ENCODE results near the gene CTIF.

DNA sequence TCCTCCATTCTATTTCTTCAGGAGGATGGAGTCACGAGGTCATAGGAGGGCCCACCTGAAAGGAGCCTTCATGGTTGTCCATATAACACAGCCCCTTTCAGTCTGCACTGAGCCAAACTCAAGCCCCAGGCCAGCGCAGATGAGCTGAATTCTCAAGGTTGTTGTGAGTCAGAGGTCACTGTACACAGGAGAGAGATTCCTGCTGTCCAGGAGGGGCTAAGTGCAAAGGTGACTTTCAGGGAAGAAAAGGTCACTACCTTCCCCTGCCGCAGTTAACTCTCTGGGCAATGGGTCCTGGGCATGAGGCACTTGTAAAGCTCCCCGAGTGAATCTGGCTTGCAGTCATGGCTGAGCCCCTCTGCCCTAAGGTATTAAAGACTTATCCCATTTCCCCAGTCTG, 150.7 kb downstream of the CTIF start:
- TF ChIP-seq, protein P1, sequence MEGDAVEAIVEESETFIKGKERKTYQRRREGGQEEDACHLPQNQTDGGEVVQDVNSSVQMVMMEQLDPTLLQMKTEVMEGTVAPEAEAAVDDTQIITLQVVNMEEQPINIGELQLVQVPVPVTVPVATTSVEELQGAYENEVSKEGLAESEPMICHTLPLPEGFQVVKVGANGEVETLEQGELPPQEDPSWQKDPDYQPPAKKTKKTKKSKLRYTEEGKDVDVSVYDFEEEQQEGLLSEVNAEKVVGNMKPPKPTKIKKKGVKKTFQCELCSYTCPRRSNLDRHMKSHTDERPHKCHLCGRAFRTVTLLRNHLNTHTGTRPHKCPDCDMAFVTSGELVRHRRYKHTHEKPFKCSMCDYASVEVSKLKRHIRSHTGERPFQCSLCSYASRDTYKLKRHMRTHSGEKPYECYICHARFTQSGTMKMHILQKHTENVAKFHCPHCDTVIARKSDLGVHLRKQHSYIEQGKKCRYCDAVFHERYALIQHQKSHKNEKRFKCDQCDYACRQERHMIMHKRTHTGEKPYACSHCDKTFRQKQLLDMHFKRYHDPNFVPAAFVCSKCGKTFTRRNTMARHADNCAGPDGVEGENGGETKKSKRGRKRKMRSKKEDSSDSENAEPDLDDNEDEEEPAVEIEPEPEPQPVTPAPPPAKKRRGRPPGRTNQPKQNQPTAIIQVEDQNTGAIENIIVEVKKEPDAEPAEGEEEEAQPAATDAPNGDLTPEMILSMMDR (conservative IDR thresholded peaks at IDR 0.05; ENCODE audit: low read depth in 2 of 2): no peak
- TF ChIP-seq POLR2AphosphoS5 (IDR thresholded peaks at IDR 0.05; ENCODE audit: low read depth) (no peak), ZNF331 (CRISPR knock-in tag; IDR thresholded peaks at IDR 0.05; ENCODE audit: low read depth) (no peak), EZH2phosphoT487 (IDR thresholded peaks at IDR 0.05; ENCODE audit: unreplicated experiment) (no peak), JUNB (IDR thresholded peaks at IDR 0.05; ENCODE audit: unreplicated experiment) (no peak), EZH2 (IDR thresholded peaks at IDR 0.05; ENCODE audit: low read depth, unreplicated experiment) (no peak), REST (IDR thresholded peaks at IDR 0.05; ENCODE audit: unreplicated experiment) (no peak), CREB1 (CRISPR knock-in tag; IDR thresholded peaks at IDR 0.05; ENCODE audit: low read depth) (no peak), ZNF114 (CRISPR knock-in tag; IDR thresholded peaks at IDR 0.05) (no peak), NANOG (IDR thresholded peaks at IDR 0.05; ENCODE audit: borderline replicate concordance) (no peak)
- TF ChIP-seq, protein P2, sequence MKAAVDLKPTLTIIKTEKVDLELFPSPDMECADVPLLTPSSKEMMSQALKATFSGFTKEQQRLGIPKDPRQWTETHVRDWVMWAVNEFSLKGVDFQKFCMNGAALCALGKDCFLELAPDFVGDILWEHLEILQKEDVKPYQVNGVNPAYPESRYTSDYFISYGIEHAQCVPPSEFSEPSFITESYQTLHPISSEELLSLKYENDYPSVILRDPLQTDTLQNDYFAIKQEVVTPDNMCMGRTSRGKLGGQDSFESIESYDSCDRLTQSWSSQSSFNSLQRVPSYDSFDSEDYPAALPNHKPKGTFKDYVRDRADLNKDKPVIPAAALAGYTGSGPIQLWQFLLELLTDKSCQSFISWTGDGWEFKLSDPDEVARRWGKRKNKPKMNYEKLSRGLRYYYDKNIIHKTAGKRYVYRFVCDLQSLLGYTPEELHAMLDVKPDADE (IDR thresholded peaks at IDR 0.05): no peak
- TF ChIP-seq, protein P3, sequence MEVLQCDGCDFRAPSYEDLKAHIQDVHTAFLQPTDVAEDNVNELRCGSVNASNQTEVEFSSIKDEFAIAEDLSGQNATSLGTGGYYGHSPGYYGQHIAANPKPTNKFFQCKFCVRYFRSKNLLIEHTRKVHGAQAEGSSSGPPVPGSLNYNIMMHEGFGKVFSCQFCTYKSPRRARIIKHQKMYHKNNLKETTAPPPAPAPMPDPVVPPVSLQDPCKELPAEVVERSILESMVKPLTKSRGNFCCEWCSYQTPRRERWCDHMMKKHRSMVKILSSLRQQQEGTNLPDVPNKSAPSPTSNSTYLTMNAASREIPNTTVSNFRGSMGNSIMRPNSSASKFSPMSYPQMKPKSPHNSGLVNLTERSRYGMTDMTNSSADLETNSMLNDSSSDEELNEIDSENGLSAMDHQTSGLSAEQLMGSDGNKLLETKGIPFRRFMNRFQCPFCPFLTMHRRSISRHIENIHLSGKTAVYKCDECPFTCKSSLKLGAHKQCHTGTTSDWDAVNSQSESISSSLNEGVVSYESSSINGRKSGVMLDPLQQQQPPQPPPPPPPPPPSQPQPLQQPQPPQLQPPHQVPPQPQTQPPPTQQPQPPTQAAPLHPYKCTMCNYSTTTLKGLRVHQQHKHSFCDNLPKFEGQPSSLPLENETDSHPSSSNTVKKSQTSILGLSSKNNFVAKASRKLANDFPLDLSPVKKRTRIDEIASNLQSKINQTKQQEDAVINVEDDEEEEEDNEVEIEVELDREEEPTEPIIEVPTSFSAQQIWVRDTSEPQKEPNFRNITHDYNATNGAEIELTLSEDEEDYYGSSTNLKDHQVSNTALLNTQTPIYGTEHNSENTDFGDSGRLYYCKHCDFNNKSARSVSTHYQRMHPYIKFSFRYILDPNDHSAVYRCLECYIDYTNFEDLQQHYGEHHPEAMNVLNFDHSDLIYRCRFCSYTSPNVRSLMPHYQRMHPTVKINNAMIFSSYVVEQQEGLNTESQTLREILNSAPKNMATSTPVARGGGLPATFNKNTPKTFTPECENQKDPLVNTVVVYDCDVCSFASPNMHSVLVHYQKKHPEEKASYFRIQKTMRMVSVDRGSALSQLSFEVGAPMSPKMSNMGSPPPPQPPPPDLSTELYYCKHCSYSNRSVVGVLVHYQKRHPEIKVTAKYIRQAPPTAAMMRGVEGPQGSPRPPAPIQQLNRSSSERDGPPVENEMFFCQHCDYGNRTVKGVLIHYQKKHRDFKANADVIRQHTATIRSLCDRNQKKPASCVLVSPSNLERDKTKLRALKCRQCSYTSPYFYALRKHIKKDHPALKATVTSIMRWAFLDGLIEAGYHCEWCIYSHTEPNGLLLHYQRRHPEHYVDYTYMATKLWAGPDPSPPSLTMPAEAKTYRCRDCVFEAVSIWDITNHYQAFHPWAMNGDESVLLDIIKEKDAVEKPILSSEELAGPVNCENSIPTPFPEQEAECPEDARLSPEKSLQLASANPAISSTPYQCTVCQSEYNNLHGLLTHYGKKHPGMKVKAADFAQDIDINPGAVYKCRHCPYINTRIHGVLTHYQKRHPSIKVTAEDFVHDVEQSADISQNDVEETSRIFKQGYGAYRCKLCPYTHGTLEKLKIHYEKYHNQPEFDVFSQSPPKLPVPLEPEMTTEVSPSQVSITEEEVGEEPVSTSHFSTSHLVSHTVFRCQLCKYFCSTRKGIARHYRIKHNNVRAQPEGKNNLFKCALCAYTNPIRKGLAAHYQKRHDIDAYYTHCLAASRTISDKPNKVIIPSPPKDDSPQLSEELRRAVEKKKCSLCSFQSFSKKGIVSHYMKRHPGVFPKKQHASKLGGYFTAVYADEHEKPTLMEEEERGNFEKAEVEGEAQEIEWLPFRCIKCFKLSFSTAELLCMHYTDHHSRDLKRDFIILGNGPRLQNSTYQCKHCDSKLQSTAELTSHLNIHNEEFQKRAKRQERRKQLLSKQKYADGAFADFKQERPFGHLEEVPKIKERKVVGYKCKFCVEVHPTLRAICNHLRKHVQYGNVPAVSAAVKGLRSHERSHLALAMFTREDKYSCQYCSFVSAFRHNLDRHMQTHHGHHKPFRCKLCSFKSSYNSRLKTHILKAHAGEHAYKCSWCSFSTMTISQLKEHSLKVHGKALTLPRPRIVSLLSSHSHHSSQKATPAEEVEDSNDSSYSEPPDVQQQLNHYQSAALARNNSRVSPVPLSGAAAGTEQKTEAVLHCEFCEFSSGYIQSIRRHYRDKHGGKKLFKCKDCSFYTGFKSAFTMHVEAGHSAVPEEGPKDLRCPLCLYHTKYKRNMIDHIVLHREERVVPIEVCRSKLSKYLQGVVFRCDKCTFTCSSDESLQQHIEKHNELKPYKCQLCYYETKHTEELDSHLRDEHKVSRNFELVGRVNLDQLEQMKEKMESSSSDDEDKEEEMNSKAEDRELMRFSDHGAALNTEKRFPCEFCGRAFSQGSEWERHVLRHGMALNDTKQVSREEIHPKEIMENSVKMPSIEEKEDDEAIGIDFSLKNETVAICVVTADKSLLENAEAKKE (CRISPR knock-in tag; IDR thresholded peaks at IDR 0.05): no peak
